HG03521 (cell line): ENCODE data around the gene FAN1.
"Not testable (repeated sequence)": the region's sequence is repeated elsewhere in the genome, so short reads cannot be mapped to it uniquely, and the experiment has no call there.

Source experiments
- ATAC-seq: cut with Tn5 transposase; IDR thresholded peaks from one replicate; pipeline ENCODE4 v1.9.1; 2021; ENCODE audit warnings: mild to moderate bottlenecking, moderate library complexity; ENCODE audit not compliant: unreplicated experiment

The FAN1 gene

GRCh38 chr15:30903497-30904187, at the start of gene FAN1:
Gene FAN1 (plus strand): TSS chr15:30903915. CDS start chr15:30904664, 749 bp downstream.
- ATAC-seq: peak; percentile 89

GRCh38 chr15:30859091-30859874, 44.4 kb upstream of the FAN1 start:
- no peak for ATAC-seq

GRCh38 chr15:30865257-30865656, 38.5 kb upstream of the FAN1 start:
- ATAC-seq: no peak

GRCh38 chr15:30870681-30871080, 33.0 kb upstream of the FAN1 start:
- no peak for ATAC-seq

- no peak for ATAC-seq
These were observed 31.4 kb upstream of the FAN1 start for GRCh38 chr15:30872341-30872748.

GRCh38 chr15:30877070-30877469, 26.6 kb upstream of the FAN1 start:
- ATAC-seq: no peak

GRCh38 chr15:30878515-30878914, 25.2 kb upstream of the FAN1 start:
- no peak for ATAC-seq

GRCh38 chr15:30882849-30883433, 20.8 kb upstream of the FAN1 start:
- ATAC-seq: no peak

GRCh38 chr15:30883666-30884065, 20.0 kb upstream of the FAN1 start:
- ATAC-seq: not testable (repeated sequence)

- no peak for ATAC-seq
These were observed 17.9 kb upstream of the FAN1 start for GRCh38 chr15:30885814-30886213.

GRCh38 chr15:30889196-30889595, 14.5 kb upstream of the FAN1 start:
- no peak for ATAC-seq

- no peak for ATAC-seq
These were observed 8.1 kb upstream of the FAN1 start for GRCh38 chr15:30895461-30896210.

- ATAC-seq: no peak
These were observed 7.5 kb upstream of the FAN1 start for GRCh38 chr15:30896211-30896606.

- ATAC-seq: no peak
These were observed 1.8 kb upstream of the FAN1 start for GRCh38 chr15:30901889-30902288.

- no peak for ATAC-seq
These were observed 1.1 kb downstream of the FAN1 start for GRCh38 chr15:30904812-30905211.

- no peak for ATAC-seq
These were observed 2.1 kb downstream of the FAN1 start for GRCh38 chr15:30905821-30906220.

GRCh38 chr15:30906366-30906765, 2.7 kb downstream of the FAN1 start:
- no peak for ATAC-seq

GRCh38 chr15:30913761-30914160, 10.0 kb downstream of the FAN1 start:
- ATAC-seq: no peak

GRCh38 chr15:30917013-30917412, 13.3 kb downstream of the FAN1 start:
- no peak for ATAC-seq

- no peak for ATAC-seq
These were observed 14.0 kb downstream of the FAN1 start for GRCh38 chr15:30917675-30918074.

- no peak for ATAC-seq
These were observed 14.7 kb downstream of the FAN1 start for GRCh38 chr15:30918366-30918765.
